ENCODE results near the gene MRM2.

DNA sequence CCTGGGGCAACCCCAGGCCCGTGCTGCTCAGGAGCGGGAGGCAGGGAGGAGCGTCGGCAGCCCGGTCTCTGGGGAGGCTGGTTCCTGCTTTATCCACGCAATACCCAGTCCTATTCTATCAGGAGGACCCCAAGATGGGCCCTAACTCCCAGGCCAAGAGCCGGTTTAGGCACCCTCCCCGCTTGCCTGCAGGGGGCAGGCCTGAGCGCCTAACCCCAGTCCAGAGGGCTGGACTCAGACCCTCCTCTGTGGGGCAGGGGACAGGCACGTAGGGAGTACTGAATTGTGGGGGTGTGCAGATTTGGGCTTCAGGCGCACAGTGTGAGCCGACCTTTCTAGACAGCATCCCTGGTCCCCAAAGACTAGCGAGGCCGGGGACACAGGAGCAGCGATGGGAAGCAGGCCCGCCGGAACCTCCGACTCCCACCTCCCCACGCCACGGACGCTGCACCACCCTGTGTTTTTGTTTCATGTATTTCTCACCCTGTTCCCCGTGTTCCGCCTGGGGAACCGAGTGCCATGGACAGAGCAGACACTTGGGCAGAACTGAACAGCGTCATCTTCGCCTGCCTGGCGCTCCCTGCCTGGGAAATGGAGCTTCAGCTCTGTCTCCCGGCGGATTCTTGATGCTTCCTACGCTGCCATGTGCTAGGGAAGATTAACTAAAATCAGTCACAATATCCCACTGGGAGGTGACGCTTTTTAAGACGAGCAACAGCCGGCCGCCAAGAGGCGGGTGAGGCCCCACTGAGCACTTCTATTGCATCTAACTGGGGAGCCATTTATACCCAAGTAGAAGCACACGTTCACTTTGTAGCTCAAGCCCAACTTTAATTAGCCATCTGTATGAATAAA lies 5.4 kb upstream of the MRM2 start:
- no peak; the same call in 1 of the 2 replicates for TF ChIP-seq POLR2AphosphoS5 (IDR thresholded peaks at IDR 0.05; ENCODE audit: low read depth, low read length)
- TF ChIP-seq POLR2A (IDR thresholded peaks at IDR 0.05; ENCODE audit: low read depth, low read length) = no peak
- TF ChIP-seq SPI1 (IDR thresholded peaks at IDR 0.05; ENCODE audit: low read depth, low read length) = no peak
- no peak for TF ChIP-seq TAF1 (IDR thresholded peaks at IDR 0.05; ENCODE audit: low read depth, low read length)
